Measurements from ENCODE around the gene XAB2.

Gene XAB2

DNA sequence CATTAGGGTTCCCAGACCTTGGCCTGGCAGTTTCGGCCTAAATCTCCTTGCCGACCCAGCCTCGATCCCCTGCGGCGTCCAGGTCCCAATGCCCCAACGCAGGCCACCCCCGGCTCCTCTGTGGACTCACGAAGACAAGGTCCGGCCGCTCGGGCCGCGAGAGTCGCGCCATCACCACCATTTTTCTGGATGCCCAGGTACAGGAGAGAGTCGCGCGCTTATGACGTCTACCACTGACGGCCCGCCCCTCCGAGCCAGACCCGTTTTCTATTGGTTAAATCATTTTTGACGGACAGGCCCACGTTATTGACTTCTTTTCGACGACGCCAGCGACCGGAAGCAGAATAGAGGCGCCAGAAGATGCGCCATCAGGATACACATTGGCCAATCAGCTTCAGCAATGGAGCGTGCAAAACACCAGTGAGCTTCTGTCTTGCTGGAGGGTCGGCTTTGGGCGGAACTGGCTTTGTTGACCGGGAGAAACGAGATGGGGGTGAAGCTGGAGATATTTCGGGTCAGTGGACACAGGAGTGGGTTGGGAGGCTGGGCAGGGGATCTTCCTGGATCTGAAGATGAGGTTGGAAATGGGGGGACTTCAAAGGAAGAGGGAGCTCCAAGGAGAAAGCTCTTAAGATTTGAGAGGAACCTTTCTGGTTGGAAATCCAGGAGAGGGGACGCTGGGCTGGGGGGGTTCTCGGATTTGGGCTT is at the start of gene XAB2, which contains the start of gene PET100:
Gene XAB2 (minus strand): TSS at position 199 of the 708 bp plus-strand sequence. CDS start 18 bp downstream, at position 181.
Gene PET100 (plus strand): TSS at position 447 of the 708 bp plus-strand sequence. CDS start 41 bp downstream, at position 488.
- peak; percentile 95 for DNase-seq

DNA sequence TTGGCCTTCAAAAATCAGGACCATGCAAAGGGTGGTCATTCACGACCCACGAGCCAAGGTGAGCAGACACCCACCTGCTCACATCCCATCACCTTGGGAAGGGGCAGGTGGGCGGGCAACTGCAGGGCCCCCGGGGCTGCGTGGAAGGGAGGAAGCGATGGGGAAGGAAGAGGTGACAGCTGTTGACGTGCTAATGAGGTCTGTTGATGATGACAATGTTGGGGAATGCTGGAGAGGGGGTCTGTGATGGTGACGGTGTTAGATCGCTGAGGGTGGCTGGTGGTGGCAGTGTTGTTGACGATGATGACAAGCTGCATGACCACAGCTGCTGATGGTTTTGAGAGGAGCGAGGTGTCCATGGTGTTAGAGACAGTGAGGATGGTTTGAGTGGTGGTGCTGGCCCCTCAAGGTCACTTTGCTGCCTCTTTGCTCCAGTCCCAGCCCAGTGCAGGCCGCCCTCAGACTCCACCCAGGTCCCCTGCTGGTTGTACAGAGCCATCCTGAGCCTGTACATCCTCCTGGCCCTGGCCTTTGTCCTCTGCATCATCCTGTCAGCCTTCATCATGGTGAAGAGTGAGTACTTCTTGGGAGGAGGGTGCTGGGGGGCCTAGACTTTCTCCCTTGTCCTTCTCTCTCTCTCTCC is 48.4 kb upstream of the XAB2 start:
- no peak for DNase-seq

DNA sequence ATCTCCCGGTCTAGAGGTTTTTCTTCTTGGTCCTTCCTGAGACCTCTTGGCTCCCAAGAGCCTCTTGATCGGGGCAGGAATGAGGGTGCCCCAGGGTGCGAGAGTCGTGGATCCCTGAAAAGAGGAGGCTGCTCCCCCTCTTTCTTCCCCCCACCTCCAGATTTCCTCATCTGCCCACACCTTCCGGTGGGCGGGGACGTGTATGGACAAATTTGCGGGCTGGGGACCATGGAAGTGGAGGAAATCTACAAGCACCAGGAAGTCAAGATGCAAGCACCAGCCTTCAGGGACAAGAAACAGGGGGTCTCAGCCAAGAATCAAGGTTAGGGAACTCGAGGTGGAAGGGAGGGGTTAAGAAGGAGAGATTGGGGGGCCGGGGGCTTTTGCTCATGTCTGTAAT is 47.5 kb upstream of the XAB2 start, which contains the start of gene MCEMP1:
Gene MCEMP1 (plus strand): TSS at position 237 of the 400 bp plus-strand sequence. CDS start 31 bp downstream, at position 268.
- DNase-seq = no peak

DNA sequence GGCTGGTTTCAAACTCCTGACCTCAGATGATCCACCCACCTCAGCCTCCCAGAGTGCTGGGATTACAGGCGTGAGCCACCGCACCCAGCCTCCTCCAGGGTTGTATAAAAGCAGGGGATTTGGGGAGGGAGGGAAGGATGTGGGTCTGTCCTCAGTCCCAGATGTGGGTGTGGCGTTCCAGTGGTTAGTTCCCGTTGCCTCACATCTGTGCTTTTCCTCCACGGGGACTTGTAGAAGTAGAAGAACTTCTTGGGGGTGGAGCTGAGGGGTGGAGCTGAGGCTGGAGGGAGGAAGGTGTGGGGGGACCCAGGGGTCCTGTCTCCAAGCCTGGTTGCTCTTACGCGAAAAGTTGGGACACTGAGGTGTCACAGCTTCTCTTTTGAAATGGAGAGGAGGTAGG is 47.0 kb upstream of the XAB2 start:
- DNase-seq = no peak

DNA sequence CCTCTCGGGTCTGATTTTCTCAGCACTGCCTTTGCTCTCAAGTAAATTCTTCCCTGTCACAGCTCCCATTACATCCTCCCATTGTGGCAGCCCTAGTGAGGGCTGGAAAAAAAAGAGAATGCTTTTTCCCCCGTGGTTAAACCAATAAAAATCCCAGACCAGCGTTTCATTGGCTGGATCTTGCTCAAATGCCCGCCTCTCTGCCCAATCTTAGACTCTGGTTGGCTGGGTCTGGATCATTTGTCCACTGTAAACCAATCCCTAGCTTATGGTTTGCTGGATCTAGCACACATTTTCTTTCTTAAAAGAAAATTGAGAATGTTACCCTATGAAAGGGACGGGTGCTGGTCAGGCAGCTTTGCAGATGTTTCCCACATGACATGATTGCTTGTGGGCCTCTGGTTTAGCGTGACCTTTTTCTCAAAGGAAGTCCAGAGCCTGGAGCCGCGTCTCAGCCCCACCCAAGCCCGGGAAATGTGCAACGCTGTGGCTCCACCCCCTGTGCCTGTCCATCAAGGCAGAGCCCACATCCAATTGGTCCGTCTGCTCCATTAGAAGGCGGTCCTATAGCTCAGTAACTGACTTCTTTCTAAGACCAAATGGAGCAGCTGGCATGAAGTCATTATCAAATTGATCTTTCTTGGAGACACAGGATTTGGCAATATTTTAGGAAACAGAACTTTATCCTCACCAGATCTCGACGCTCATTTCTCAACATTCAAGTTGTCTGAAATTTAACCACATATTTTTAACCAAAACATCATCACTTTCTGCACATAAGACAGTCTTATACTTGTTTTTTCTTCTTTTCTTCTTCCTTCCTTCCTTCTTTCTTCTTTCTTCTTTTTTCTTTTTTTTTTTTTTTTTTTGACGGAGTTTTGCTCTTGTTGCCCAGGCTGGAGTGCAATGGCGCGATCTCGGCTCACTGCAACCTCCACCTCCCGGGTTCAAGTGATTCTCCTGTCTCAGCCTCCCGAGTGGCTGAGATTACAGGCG is 45.0 kb upstream of the XAB2 start:
- DNase-seq = peak; percentile 34

DNA sequence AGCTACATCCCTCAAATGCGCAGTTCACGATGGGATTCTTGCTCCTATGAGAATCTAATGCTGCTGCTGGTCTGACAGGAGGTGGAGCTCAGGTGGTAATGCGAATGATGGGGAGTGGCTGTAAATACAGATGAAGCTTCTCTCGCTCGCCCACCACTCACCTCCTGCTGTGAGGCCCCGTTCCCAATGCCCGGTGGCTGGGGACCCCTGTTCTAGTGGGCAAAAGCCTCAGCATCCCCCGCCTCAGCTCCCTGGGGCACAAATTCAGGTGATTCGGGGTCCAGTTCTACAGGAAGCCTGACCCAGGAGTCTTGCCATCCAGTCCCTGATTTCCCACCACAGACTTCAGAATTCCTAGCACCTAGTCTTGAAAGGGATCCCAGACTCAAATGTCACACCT is 43.2 kb upstream of the XAB2 start:
- no peak for DNase-seq

DNA sequence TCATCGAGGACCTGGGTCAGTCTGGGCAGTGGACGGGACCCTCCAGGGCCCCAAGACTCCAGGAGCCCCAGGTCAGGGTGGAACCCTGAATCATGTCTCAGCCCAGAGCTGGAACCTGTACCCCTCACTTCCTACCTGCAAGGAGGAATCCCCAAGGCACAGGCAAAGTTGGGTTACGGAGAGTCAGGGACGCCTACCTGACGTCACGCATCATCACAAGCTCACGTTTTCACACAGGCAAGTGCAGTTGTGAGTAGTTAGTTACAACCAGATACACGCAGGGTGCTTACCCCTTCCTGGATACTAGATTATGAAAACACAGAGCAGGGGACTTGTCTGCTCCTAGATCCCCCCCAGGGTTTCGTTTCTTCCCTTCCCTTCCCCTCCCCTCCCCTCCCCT is 41.4 kb upstream of the XAB2 start:
- no peak for DNase-seq

DNA sequence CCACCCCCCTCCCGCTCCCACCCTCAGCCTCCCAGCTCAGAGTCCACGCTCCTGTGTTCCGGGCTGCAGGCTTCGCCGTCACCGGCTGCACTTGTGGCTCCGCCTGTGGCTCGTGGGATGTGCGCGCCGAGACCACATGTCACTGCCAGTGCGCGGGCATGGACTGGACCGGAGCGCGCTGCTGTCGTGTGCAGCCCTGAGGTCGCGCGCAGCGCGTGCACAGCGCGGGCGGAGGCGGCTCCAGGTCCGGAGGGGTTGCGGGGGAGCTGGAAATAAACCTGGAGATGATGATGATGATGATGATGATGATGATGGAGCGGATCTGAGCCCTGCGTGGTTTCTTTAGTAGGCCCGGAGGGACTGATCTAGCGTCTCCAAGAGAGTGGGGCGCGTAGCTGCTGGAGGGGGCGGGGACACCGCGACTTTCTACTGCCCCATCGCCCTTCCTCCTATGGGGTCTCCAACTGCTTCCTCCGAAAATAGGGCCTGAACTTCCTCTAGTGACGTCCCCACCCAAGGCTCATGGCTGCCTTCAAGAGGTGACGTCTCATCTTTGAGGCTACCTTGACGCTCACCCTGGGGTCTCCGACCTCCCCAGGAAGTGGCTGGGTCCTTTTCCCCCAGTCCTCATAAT is 40.9 kb upstream of the XAB2 start:
- no peak for DNase-seq

DNA sequence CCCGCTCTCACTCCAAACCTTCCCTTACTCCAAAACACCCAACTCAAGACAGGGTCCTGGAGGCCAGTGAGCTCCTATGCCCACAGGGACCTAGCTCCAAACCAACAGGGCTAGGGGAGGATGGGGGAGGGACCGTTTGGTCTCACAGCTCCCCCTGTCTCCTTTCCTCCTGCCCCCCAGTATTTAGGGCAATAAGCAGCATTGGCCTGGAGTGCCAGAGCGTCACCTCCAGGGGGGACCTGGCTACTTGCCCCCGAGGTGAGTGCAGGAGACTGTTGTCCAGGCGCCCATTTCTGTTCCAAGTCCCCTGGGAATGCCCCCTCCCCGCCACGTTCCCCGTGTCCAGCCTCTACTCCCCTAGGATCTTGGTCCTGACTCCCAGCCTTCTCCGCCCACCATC is 40.3 kb upstream of the XAB2 start:
- no peak for DNase-seq

DNA sequence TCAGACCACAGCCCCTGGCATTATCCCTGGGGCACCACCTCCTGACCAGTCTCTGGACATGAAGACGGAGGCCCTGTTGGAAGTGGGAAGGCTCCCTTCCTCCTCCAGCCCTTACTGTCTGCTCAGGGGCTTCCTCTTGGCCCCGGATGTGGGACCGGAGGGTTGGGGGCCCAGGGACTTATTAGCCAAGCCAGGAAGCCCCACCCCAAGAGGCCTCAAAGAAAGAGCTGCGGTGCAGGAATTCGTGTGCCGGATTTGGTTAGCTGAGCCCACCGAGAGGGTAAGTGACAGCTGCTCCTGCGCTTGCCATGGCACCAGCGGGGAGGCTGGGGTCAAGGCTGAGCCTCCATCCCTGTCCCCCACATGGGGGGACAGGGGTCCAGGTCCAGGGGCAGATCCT is 39.5 kb upstream of the XAB2 start, which contains the start of gene RETN:
Gene RETN (plus strand): TSS at position 208 of the 400 bp plus-strand sequence. CDS start 278 bp downstream, outside the sequence.
- no peak for DNase-seq

DNA sequence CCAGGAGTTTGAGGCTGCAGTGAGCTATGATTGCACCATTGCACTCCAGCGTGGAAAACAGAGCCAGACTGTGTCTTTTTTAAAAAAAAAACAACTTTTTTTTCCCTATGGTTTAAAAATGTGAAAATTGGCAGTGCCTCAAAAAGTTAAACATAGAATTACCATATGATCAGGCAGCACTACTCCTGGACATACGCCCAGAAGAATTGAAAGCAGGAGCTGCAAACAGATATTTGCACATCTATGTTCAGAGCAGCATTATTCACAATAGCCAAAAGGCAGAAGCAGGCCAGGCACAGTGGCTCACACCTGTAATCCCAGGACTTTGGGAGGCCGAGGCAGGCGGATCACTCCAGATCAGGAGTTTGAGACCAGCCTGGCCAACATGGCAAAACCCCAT is 35.7 kb upstream of the XAB2 start:
- no peak for DNase-seq

DNA sequence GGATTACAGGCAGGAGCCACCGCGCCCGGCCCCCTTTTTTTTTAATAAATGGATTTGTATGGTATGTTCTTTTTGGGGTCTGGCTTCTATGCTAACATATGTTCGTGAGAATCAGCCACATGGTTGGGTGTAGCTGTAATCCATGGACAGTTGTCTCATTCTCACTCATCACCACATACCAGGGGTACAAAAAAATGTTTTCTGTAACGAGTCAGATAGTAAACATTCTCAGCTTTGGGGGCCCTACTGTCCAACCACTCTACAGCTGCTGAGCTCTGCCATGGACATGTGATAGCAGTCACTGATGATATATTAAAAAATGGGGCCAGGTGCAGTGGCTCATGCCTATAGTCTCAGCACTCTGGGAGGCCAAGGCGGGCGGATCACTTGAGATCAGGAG is 34.4 kb upstream of the XAB2 start:
- no peak for DNase-seq

DNA sequence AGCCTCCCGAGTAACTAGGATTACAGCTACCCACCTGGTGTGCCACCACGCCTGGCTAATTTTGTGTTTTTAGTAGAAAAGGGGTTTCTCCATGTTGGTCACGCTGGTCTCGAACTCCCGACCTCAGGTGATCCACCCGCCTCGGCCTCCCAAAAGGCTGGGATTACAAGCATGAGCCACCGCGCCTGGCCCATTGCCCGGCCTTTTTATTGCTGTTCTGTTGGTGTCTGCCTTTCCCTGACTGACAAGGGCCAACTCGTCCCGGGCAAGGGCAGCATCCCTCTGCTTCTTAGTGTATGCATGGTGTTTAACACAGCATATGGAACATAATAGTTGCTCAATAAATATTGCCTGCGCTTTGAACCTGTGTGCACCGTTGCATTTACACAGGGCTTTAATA is 33.3 kb upstream of the XAB2 start:
- DNase-seq = no peak

DNA sequence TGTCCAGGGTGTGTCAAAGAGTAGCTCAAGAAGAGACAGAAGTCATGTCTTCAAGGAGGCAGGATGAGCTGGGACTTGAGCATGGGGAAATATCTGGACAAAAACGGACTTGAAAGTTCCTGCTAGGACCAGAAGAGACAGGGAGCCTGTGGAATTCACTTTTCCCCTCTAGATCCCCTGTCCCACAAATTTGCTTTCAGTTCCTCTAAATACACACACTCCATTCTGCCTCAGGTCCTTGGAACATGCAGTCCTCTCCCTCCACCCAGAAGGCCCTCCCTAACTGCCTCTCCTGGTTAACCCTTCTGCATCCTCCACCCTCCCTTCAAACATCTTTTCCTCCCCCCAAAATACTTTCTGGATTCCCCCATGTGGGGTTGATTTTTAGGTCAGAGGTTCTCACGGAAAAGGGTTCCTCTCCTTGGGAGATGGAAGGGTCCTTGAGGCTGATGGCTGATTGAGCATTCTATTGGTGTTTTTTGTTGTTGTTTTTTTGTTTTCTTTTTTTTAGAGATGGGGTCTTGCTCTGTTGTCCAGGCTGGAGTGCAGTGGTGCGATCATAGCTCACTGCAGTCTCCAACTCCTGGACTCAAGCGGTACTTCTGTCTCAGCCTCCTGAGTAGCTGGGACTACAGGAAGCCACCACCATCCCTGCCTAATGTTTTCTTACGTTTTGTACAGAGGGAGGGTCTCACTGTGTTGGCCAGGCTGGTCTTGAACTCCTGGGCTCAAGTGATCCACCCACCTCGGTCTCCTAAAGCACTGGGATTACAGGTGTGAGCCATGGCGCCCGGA is 32.6 kb upstream of the XAB2 start:
- no peak for DNase-seq

DNA sequence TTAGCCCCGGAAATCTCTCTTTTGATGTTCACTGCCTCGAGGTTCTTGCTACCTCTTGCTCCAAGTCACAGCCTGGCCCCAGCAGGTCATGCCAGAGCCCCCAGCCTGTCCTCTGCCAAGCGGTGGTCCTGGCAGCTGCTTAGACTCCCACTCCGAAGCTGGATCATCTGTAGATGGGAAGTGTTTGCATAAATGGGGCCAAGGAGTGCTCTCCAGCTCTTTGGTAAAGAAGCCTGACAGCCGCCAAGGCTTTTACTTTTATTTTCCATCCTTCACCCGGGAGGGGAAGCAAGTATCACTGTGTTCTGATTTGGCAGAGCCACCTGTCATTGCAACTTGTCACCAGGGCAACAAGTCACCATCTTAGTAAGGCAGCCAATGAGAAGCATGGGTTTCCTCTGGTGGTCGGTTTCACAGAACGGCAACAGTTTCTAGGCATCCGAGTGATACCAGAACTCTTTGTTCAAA is 28.9 kb upstream of the XAB2 start:
- no peak for DNase-seq

DNA sequence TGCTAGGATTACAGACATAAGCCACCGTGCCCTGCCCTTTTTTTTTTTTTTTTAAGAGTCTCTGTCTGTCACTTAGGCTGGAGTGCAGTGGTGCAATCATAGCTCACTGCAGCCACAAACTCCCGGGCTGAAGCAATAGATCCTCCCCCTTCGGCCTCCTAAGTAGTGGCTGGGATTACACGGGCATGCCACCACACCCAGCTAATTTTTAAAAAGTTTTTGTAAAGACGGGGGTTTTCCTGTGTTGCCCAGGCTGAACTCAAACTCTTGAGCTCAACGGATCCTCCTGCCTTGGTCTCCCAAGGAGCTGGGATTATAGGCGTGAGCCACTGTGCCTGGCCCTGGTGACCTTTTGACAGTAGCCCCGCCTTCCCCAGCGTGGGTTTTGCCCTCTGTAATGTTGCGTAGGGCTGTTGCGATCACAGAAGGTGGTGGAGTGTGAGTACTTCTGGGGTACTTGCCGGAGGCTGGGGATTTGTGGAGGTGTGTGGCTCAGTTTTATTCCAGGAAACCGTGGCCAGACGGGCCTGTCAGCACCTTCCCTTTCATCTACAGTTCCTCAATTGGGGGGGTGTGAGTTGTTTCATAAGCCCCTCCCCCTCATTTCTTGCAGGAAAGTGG is 27.9 kb upstream of the XAB2 start:
- DNase-seq = no peak

DNA sequence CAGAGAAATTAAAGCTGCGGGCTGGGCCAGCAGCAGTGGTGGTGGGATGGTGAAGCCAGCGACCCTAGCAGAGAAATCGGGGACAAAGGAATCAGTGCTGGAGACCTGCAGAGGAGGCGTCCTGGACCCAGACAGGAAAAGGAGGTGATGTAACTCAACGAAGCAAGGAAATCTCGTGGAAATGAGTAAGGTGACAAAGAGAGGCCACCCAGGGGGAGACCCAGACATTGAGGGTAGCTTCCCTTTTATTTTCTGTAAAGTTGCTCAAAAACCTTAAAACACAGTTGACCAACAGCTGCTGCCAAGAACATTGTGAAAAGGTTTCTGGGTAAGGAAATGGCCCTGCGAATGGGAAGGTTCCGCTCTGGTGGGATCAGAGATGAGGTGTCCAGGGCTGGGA is 26.2 kb upstream of the XAB2 start:
- no peak for DNase-seq

DNA sequence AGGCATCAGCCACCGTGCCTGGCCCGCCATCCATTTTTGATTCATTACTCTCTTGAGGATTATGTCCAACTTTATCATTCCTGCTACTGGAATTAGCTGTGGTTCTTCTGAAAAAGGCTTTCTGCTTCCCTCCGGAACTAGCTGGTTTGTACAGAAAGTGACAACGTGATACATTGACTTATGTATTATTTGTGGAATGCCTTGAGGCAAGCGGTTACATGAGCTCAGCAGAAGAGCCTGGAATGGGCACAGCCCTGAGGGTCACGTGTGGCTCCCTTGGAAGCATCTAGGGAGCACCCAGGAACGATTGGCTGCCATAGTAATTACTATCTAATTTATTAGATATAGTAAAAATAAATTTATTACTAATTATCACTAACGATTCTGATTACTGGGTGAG is 25.1 kb upstream of the XAB2 start:
- no peak for DNase-seq

DNA sequence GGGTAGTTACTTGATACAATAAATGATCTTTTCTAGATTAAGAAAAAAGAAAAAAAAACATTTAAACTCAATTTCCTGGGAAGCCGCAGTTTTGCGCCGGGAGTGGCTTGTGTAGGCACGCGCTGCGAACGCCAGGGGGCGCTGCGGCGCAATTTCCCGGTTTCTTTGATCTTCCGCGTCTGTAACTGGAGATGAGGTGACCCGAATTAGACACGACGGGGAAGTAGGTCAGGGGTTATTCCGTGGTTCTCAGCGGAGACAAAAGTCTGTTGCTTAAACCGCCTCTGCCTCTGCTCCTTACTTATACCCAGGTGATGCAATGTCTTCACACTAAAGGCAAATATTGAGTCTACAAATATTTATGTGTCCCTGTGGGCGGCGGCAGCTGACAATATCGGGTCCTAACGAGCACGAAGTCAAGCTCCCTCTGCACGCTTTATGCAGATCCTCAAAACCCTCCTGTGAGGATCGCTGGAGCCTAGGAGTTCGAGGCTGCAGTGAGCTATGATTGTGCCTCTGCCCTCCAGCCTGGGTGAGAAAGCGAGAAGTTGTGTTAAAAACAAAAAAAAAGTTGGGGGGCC is 22.8 kb upstream of the XAB2 start:
- DNase-seq = peak; percentile 17

DNA sequence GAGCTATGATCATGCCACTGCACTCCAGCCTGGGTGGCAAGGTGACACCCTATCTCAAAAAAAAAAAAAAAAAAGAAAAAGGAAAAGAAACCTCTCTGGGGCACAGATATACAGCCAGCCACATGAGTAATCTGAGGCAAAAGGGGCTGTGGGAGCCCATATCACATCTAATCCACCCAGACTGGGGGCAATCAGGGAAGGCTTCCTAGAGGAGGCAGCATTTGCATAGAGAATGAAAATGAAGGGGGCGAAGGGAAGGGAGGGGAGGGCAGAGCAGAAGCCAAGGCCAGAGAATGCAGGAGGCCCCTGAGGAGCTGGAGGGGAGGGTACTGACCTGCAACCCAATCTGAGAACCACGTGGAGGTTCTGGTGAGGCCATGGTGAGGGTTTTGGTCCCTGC is 20.8 kb upstream of the XAB2 start:
- no peak for DNase-seq
